ENCODE measurements around the gene POFUT2.

Gene POFUT2

GRCh38 chr21:45225041-45225740 lies 62.5 kb downstream of the POFUT2 start:
- DNase-seq (ENCODE audit: low spot score): no peak
- no peak for FAIRE-seq

DNA sequence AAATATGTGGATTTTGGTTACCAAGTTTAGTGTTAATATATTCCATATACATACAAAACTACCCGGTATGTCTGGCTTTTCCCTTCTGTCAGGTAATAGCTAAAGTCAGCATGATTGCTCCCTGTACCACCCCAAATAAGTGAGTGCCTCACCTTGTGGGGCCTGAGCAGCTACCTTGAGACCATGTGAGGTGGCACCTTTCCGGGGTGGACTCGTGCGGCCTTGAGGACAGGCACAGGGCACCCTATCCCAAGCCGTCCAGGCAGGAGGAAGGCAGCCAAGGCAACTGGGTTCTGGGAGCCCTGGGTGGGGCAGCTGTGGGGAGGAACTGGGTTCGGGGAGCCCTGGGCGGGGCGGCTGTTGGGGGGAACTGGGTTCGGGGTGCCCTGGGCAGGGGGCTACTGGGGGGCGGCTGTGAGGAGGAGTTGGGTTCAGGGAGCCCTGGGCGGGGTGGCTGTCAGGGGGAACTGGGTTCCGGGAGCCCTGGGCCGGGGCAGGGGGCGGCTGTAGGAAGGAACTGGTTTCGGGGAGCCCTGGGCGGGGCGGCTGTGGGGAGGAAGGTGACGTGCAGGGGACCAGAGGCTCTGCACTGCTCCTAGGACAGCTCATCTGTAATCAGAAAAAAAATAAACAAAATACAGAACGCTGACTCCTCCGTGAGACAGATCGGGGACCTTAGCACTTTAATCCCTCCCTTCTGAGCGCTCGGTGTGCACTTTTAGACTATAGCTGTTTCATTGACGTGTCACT lies 63.3 kb downstream of the POFUT2 start:
- FAIRE-seq: no peak

DNA sequence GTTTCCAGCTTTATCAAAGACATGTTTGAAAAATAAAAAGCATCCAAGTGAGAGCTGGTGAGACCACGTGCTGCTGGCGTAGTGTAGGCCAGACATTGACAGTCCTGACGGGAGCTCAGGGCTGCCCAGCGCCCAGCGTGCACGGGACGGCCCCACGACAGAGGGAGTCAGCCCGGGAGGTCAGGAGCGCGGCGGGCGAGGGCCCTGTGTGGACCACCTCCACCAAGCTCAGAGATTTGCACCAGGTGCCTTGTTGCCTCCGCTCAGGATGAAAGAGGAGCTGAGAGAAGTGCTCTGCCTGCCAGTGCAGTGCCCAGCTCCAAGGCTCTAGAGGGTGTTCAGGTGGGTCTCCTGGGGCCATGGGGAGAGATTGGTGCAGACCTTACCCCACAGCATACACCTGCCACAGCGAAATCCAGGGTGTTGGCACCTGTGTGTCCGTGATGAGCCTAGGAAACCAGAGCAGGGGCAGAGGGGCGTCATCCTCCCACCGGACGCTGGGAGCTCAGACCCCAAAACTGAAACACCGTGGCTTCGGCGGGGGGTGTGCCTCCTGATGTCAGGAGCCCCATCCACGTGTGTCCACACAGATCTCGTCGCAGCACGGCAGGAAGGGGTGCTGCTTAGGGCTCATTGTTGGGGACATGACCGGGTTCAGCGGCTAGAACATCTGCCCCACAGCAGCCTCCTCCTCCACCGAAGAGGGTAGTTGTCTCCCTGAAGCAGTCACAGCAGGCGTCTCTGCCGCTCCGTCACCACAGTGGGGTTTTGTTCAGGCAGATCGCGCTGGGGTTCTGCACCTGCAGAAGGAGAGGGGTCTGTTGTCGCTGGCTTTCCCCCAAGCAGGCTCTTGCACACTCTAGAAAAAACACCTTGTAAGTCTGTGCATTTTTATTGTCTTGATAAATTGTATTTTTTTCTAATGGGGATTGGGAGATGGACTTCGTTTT lies 64.2 kb downstream of the POFUT2 start:
- no peak for FAIRE-seq
- DNase-seq (ENCODE audit: low spot score): no peak

More for the DNA sequence above, 63.3 kb downstream of the POFUT2 start:
- no peak for DNase-seq (ENCODE audit: low spot score)

- DNase-seq (ENCODE audit: low spot score) (no peak), FAIRE-seq (no peak)
Observed at GRCh38 chr21:45222001-45222400, 65.7 kb downstream of the POFUT2 start.

GRCh38 chr21:45220714-45221490 lies 66.8 kb downstream of the POFUT2 start:
- no peak for DNase-seq (ENCODE audit: low spot score)
- no peak for FAIRE-seq

GRCh38 chr21:45220071-45220481 lies 67.6 kb downstream of the POFUT2 start:
- no peak for DNase-seq (ENCODE audit: low spot score)
- FAIRE-seq: no peak

- FAIRE-seq: no peak
- no peak for DNase-seq (ENCODE audit: low spot score)
Observed at GRCh38 chr21:45219517-45219916, 68.2 kb downstream of the POFUT2 start.

- FAIRE-seq: no peak
- no peak for DNase-seq (ENCODE audit: low spot score)
Observed at GRCh38 chr21:45217010-45217409, 70.7 kb downstream of the POFUT2 start.

DNA sequence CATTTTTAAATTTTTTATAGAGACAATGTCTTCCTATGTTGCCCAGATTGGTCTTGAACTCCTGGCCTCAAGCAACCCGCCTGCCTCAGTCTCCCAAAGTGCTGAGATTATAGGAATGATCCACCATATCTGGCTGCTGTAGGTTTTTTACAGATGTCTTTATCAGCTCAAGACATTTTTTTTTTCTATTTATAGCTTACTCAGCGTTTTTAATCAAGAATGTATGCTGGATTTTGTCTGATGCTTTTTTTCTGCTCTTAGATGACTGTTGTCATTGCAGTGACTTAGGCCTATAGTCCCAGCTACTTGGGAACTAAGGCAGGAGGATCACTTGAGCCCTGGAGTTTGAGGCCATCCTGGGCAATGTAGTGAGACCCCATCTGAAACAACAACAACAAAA lies 72.5 kb downstream of the POFUT2 start:
- DNase-seq (ENCODE audit: low spot score): no peak
- no peak for FAIRE-seq

All from RCC 7860 (cell line).